Astrocyte of the cerebellum (primary cell): ENCODE data around the gene KRTAP10-10.

Source experiments
- DNase-seq: peaks from one replicate; pipeline ENCODE4 v3.0.0-alpha.2; 2011; ENCODE audit warnings: low read depth
- H3K4me3 ChIP-seq: 2 replicates; pipeline ENCODE4 v1.5.1; 2011; ENCODE audit warnings: mild to moderate bottlenecking, low read depth, low read length, moderate library complexity
- CTCF ChIP-seq: IDR thresholded peaks from 2 replicates; pipeline ENCODE4 v1.5.1; 2012; ENCODE audit warnings: low read length, low read depth, moderate library complexity, mild to moderate bottlenecking; ENCODE audit errors: missing control alignments
- in situ Hi-C: cut with HindIII; loops from 2 replicates; pipeline ENCODE4 v1.10.0; 2017; ENCODE audit warnings: low sequenced_read_pairs

The KRTAP10-10 gene

DNA sequence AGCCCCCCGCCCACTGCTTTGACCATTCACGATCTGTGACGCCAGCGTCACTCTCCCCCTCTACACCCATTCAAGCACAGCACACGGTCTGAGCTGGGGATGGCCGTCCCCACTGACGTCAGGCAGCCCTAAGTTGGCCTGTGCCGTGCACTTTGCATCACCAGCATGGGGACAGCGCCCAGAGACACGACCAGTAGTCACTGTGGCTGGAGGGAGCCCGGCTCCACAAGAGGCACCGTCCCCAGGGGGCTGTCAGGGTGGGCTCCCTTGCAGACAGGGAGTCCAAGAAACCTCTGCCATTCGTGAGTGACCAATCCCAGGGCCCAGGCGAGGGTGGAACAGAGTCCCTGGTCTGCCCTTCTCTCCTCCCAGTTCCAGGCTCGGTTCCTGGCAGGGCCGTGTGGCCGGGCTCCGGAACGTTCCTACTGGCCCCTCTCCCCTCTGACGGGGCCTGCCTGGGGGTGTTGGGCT, 23.0 kb upstream of the KRTAP10-10 start:
- DNase-seq = no peak
- TF ChIP-seq CTCF = no peak
- in situ Hi-C loops = no loop called here
- no peak overlapping the region for H3K4me3 ChIP-seq

DNA sequence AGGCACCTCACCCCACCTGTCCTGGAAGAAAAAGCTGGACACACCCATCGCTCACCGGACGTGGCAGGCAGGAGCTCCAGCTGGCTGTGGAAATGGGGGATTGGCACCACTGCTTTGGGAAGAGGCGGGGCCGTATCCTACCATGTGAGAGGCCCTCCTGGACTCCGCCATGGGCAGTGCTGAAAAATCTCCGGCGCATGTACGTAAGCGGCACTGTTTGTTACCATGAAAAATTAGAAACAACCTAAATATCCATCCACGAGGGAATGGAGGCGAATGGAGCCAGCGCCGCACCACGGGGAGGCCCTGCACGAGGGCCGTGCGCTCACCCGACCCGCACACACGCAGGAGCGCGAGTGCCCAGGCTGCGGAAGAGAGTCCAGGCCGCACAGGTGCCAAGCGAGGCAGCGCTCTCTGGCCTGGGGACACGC, 22.2 kb upstream of the KRTAP10-10 start:
- no peak for TF ChIP-seq CTCF
- H3K4me3 ChIP-seq = no peak overlapping the region
- DNase-seq = no peak
- in situ Hi-C loops = no loop called here

- DNase-seq = no peak
- in situ Hi-C loops = no loop called here
- TF ChIP-seq CTCF = no peak
- no peak overlapping the region for H3K4me3 ChIP-seq
These were observed 21.7 kb upstream of the KRTAP10-10 start for GRCh38 chr21:44615466-44615865.

GRCh38 chr21:44615911-44616590, 21.1 kb upstream of the KRTAP10-10 start:
- in situ Hi-C loops = no loop called here
- TF ChIP-seq CTCF = no peak
- DNase-seq = no peak
- no peak overlapping the region for H3K4me3 ChIP-seq

DNA sequence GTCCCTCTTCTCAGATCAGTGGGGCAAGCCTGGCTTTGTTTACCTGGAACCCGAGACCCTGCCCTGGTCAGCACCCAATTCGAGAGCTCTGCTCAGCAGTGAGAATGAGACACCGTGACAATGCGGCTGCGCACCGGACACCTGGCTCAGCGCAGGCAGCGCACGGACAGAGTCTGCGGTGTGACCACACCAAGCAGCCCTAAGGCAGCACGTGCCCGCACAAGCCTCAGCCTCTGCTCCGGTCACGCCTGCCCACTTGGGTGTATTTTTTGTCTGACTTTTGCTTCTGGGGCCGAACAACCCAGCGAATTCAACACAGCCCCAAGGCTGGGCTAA, 20.6 kb upstream of the KRTAP10-10 start:
- H3K4me3 ChIP-seq = no peak overlapping the region
- no peak for TF ChIP-seq CTCF
- no peak for DNase-seq
- in situ Hi-C loops = no loop called here

DNA sequence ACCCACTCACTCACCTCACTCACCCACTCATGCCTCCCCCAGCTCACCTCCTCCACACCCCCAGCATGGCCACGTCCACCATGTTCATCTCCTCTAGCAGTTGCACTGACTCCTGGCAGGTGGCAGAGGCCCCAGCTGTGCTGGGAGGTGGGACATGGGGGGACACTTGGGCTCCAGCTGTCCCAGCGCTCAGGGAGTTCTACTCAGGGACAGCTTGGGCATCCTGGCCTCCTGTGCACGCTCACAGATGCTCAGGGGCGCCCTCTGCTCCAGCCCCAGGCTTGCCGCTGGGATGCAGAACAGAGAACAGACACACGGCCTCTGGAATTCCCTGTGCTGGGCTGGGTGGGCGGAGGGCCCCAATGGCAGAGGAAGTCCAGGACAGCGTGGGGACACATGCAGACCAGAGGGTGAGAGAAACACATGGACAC, 20.1 kb upstream of the KRTAP10-10 start:
- TF ChIP-seq CTCF = no peak
- in situ Hi-C loops = no loop called here
- DNase-seq = no peak
- no peak overlapping the region for H3K4me3 ChIP-seq
